Endothelial cell (in vitro differentiated cells): ENCODE data around the gene MBD3L2B. TPM values are rescaled to one million over a fixed set of nuclear protein-coding genes. Genes with fewer than 3 reads are reported as not detected.
"Not testable (repeated sequence)": the region's sequence is repeated elsewhere in the genome, so short reads cannot be mapped to it uniquely, and the experiment has no call there.

ENCODE experiments used
- DNase-seq: peaks from one replicate; pipeline ENCODE4 v3.0.0; 2021; ENCODE audit warnings: low spot score
- H3K27ac Mint-ChIP-seq: one replicate; pipeline ENCODE4 v1.8.0; 2021; ENCODE audit warnings: mixed read lengths, inconsistent platforms; ENCODE audit not compliant: unreplicated experiment
- H3K27me3 Mint-ChIP-seq: one replicate; pipeline ENCODE4 v1.8.0; 2021; ENCODE audit warnings: mild to moderate bottlenecking, moderate library complexity, mixed read lengths, inconsistent platforms; ENCODE audit not compliant: unreplicated experiment
- H3K36me3 Mint-ChIP-seq: one replicate; pipeline ENCODE4 v1.8.0; 2021; ENCODE audit warnings: mild to moderate bottlenecking, low read depth, mixed read lengths, inconsistent platforms; ENCODE audit not compliant: unreplicated experiment
- H3K4me1 Mint-ChIP-seq: one replicate; pipeline ENCODE4 v1.8.0; 2021; ENCODE audit warnings: mild to moderate bottlenecking, mixed read lengths, inconsistent platforms; ENCODE audit not compliant: unreplicated experiment
- H3K4me3 Mint-ChIP-seq: one replicate; pipeline ENCODE4 v1.8.0; 2021; ENCODE audit warnings: mild to moderate bottlenecking, mixed read lengths, inconsistent platforms; ENCODE audit not compliant: unreplicated experiment
- H3K9me3 Mint-ChIP-seq: one replicate; pipeline ENCODE4 v1.8.0; 2021; ENCODE audit warnings: mixed read lengths, inconsistent platforms; ENCODE audit not compliant: unreplicated experiment
- CTCF ChIP-seq: fragments of 200-600 bp; sonication (generic); IDR thresholded peaks from one replicate; pipeline ENCODE4 v1.5.0; 2021; ENCODE audit warnings: antibody characterized with exemption; ENCODE audit not compliant: unreplicated experiment
- total RNA-seq: library from RNA; stranded (reverse); fragmentation: NEBNext Ultra II Directional; extraction: Animal tissue kit (Norgen Biotek cat#: 25700); gene quantifications from one replicate; pipeline ENCODE4 v1.2.1, GENCODE V29; 2021; ENCODE audit not compliant: unreplicated experiment

MBD3L2B gene
- total RNA-seq, 1 donor from 2014 or later: not detected

DNA sequence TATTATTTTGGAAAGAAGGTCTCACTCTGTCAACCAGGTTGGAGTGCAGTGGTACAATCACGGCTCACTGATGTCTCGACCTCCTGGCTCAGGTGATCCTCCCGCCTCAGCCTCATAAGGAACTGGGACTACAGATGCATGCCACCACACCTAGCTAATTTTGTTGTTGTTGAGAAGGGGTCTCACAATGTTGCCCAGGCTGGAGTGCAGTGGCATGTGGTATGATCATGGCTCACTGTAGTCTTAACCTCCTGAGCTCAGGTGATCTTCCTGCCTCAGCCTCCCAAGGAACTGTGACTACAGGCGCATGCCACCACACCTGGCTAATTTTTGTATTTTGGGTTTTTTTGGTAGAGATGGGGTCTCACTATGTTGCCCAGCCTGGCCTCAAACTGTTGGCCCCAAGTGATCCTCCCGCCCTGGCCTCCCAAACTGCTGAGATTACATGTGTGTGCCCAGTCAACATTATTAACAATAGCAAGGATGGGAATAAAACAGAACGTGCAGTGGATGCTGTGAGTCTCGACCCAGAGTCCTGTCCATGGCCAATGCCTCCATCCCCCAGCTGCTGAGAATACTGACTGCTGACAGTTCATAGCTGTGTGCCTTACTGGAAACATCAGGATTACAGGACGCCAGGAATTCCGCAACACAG, 42.7 kb upstream of the MBD3L2B start:
- Mint-ChIP-seq H3K27ac (no peak overlapping the region), H3K4me3 (no peak overlapping the region), H3K36me3 (peaks cover 4% of the 10 kb centered on the region), H3K4me1 (peaks cover 1% of the 10 kb centered on the region), H3K9me3 (peaks cover 3% of the 10 kb centered on the region), H3K27me3 (no peaks in the 10 kb centered on the region)
- DNase-seq: no peak
- no peak for TF ChIP-seq CTCF

DNA sequence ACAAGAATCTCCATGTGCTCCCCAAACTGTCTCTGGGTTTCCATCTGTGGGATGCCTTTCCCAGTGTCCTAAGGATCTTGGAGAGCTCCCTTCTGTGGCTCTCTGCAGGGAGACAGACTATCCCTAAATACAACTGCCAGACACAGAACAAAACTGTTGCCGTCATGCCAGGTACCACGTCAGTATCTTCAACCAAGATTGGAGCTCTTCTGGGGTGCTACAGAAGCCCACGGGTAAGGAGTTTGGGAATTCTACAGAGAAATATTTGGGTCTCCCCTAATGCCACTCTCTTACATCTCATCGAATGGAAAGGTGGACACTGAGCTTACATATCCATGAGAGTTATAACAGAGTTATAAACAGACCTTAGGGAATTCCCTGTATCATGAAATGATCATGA, 42.1 kb upstream of the MBD3L2B start:
- peaks cover 3% of the 10 kb centered on the region for H3K9me3 Mint-ChIP-seq
- TF ChIP-seq CTCF: no peak
- no peak for DNase-seq
- H3K4me3 Mint-ChIP-seq: no peak overlapping the region
- no peak overlapping the region for H3K27ac Mint-ChIP-seq
- no peaks in the 10 kb centered on the region for H3K4me1 Mint-ChIP-seq
- H3K36me3 Mint-ChIP-seq: peaks cover 4% of the 10 kb centered on the region
- no peaks in the 10 kb centered on the region for H3K27me3 Mint-ChIP-seq

GRCh38 chr19:7059977-7060376, 38.7 kb upstream of the MBD3L2B start:
- DNase-seq, H3K4me1 Mint-ChIP-seq, H3K4me3 Mint-ChIP-seq, H3K36me3 Mint-ChIP-seq, H3K27me3 Mint-ChIP-seq, H3K9me3 Mint-ChIP-seq, H3K27ac Mint-ChIP-seq: not testable (repeated sequence)

- H3K4me1 Mint-ChIP-seq, H3K9me3 Mint-ChIP-seq, DNase-seq, H3K36me3 Mint-ChIP-seq, H3K27ac Mint-ChIP-seq, H3K4me3 Mint-ChIP-seq, H3K27me3 Mint-ChIP-seq: not testable (repeated sequence)
Observed at GRCh38 chr19:7058576-7058975, 37.3 kb upstream of the MBD3L2B start, which contains the start of gene MBD3L3. MBD3L3 (minus strand) TSS chr19:7058676; CDS start chr19:7058605, 71 bp downstream.

DNA sequence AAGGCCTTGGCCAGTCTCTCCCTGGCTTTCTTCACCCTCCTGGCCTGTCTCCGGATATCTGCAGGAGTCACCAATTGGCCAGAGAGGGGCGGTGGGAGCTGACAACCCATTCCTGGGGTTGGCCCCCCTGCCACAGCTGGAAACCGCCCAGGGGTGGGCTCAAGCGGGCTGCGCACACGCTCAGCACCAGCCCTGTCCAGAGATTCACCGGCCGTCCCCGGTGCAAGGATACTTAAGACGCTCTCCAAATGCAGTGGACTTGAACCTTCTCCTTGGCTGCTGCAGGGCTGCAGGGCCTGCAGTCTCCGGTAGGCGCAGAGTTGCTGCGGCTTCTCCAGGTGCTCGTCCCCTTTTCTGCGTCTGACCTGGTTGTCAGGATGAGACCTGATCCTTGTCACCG, 35.1 kb upstream of the MBD3L2B start:
- H3K4me3 Mint-ChIP-seq, DNase-seq, H3K4me1 Mint-ChIP-seq, H3K27me3 Mint-ChIP-seq, H3K27ac Mint-ChIP-seq, H3K9me3 Mint-ChIP-seq, H3K36me3 Mint-ChIP-seq: not testable (repeated sequence)

DNA sequence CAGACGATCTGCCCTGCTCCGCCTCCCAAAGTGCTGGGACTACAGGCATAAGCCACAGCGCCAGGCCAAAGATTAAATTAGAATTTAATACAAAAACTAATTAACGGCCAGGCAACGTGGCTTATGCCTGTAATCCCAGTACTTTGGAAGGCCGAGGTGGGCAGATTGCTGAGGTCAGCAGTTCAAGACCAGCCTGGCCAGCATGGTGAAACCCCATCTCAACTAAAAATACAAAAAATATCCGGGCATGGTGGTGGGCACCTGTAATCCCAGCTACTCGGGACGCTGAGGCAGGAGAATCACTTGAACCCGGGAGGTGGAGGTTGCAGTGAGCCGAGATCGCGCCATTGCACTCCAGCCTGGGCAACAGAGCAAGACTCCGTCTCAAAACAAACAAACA, 34.4 kb upstream of the MBD3L2B start:
- H3K9me3 Mint-ChIP-seq, H3K27me3 Mint-ChIP-seq, H3K36me3 Mint-ChIP-seq: not testable (repeated sequence)

GRCh38 chr19:7054635-7055368, 33.6 kb upstream of the MBD3L2B start:
- not testable (repeated sequence) for H3K27me3 Mint-ChIP-seq, H3K4me3 Mint-ChIP-seq, H3K4me1 Mint-ChIP-seq, DNase-seq, H3K27ac Mint-ChIP-seq, H3K9me3 Mint-ChIP-seq, H3K36me3 Mint-ChIP-seq

More for the DNA sequence above, 34.4 kb upstream of the MBD3L2B start:
- not testable (repeated sequence) for H3K4me1 Mint-ChIP-seq, H3K27ac Mint-ChIP-seq, H3K4me3 Mint-ChIP-seq, DNase-seq

DNA sequence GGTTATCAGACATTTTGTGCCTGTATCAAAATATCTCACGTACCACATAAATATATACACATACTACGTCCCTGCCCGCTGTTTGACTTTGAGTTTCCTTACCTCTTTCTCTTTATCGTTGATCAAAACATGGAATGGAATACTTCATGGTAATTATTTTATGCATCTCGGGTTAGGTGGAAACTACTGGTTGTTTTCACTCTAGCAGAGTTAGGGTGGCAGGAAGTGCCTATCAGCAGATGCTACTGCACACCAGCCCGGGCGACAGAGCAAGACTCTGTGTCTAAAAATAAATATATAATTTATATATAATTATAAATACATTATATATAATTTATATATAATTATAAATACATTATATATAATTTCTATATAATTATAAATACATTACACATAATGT, 31.7 kb upstream of the MBD3L2B start:
- not testable (repeated sequence) for H3K4me3 Mint-ChIP-seq, H3K9me3 Mint-ChIP-seq, H3K27ac Mint-ChIP-seq, DNase-seq, H3K4me1 Mint-ChIP-seq, H3K27me3 Mint-ChIP-seq, H3K36me3 Mint-ChIP-seq

DNA sequence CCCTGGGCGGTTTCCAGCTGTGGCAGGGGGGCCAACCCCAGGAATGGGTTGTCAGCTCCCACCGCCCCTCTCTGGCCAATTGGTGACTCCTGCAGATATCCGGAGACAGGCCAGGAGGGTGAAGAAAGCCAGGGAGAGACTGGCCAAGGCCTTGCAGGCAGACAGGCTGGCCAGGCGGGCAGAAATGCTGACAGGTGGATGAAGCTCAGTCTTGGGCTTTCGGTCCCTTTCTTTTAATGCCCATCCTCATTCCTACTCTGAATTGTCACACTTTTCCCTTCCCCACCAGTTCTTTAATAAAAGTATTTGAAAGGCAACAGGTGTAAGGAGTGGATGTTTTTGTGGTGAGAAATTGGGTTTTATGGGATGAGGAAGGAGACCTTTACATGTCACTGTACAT, 30.2 kb upstream of the MBD3L2B start:
- not testable (repeated sequence) for H3K4me1 Mint-ChIP-seq, H3K27ac Mint-ChIP-seq, H3K27me3 Mint-ChIP-seq, DNase-seq, H3K36me3 Mint-ChIP-seq, H3K4me3 Mint-ChIP-seq, H3K9me3 Mint-ChIP-seq

GRCh38 chr19:7049021-7049420, 27.8 kb upstream of the MBD3L2B start, which contains the start of gene MBD3L2:
MBD3L2 (plus strand) TSS chr19:7049321; CDS start chr19:7049374, 53 bp downstream.
- H3K36me3 Mint-ChIP-seq, H3K27me3 Mint-ChIP-seq, H3K4me1 Mint-ChIP-seq, H3K4me3 Mint-ChIP-seq, DNase-seq, H3K27ac Mint-ChIP-seq, H3K9me3 Mint-ChIP-seq: not testable (repeated sequence)
